ENCODE results near the gene CTNNA1.
"Not testable (repeated sequence)": the region's sequence is repeated elsewhere in the genome, so short reads cannot be mapped to it uniquely, and the experiment has no call there.

CTNNA1 gene

DNA sequence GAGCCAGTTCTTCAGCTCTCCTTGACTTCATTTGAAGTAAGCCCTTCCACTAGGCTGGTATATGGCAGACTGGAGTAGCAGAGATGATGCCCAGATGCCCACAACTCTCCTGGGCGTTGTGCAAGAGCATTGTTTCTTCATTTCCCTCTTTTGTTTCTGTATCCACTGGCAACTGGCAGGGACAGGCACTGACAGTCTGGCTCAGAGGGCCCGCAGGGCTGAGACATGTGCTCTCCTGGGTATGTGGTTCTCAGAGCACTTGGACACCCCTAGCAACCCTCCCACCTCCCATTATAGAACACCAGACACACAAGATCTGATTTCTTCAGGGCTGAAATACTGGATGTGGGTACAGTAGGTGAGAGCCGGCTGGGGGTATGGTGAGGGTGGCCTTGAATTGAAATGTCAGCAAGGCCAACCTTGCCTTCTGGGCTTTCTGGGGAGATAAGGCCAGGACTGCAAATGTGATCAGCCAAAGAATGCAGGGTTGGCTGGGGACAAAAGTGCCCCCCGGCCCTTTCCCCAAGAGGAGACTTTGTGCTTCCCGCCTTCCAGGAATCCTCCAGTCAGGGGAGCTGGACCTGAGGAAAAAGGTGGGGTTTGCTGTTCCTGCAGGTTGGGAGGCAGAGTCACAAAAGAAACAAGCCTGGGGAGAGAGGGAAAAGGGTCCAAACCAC is 28.6 kb upstream of the CTNNA1 start:
- no peak for DNase-seq (ENCODE audit: low read depth)

DNA sequence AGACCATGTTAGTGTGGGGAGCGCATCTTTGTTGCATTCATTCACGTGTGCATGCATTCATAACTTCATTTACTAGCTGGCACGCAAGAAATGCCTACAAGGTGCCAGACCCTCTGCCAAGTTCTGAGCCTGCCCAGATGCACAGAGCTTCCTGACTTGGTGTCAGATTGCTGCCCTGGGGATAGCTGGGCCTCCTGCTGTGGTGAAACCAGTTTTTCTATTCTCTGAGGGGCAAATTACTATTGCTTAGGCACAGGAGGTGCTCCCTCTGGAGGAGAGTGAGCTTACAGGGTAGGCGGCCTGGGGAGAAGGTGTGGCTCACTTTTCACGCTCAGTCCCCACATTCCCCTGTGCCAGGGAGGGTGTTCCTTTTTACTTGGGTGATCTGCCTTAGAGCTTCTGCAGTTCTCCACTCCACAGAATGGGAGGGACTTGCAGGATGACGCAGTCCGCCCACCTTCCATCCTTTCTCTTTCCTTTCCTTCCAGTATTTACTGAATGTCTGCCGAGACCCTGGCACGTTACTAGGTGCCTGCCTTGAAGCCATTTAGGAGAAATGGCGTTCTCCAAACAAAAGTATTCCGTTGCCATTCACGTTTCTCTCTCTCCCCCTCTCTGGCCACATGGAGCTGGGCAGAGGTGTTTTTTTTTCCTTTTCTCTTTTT is 27.9 kb upstream of the CTNNA1 start:
- DNase-seq (ENCODE audit: low read depth): no peak

DNA sequence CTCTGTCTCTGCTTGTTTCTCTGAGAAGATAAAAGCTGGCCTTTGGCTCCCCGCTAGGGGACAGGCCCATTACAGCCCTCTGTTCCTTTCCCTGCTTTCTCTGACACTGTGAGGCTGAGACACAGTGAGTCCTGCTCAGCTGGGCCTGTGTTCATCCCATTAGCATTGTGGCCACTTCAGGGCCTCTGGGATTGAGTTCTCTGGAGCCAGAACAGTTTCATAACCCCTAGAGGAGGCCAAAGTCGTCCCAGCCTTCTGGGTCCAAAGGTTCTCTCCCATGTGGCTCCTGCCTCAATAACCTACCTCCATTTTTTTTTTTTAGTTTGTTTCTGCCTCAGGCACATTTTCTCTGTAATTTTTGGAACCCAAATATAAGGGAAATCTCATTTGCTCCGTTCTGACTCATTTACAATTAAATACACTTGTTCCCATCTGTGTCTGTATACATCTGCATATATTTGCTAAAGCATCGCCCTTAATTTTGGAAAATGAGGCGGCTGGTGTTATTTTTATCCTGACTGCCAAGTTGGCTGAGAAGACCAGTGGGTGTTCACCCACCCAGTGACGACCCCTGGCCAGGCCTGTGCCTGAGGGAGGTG is 27.3 kb upstream of the CTNNA1 start:
- no peak for DNase-seq (ENCODE audit: low read depth)

DNA sequence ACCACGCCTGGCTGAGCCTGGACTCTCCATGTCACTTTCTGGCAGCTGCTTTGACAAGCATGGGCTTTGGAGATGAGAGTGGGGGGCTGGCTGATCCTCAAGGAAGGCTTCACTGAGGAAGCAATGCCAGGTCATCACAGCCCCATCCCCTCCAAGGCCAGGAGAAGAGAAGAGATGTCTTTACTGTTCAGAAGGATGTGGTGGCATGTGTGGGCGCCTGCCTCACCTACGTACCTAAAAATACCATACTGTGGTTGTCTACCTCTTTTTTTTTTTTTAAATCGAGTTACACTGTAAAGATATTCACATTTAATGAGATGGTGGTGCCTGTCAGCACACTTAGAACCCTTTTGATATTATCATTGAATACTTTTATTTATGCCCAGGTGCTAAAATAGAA is 26.4 kb upstream of the CTNNA1 start:
- DNase-seq (ENCODE audit: low read depth): no peak

DNA sequence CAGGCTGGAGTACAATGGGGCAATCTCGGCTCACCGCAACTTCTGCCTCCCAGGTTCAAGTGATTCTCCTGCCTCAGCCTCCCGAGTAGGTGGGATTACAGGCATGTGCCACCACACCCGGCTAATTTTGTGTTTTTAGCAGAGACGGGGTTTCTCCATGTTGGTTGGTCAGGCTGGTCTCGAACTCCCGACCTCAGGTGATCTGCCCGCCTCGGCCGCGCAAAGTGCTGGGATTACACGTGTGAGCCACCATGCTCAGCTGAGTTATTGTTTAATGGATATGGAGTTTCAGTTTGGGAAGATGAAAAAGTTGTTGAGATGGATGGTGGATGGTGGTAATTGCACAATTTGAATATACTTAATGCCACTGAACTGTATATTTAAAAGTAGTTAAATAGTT is 22.7 kb upstream of the CTNNA1 start:
- DNase-seq (ENCODE audit: low read depth): not testable (repeated sequence)

DNA sequence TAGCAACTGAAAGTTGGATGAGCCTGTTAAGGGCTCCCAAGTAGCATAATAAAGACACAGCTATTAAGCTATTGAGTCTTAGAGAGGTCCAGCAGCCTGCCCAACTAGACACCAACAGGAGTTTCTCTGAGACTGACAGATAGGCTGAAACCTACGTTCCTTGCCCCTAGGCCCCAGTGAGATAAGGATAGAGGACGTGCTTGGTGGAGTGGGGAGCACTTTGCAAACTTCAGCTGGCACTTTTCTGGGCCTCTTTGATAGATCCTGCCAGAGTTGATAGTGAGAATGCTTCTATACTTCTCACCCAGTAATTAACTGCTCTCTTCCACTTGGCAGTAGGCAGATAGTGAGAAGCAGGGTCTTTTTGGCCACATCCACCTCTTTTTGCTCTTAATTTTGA is 20.8 kb upstream of the CTNNA1 start:
- DNase-seq (ENCODE audit: low read depth): no peak

DNA sequence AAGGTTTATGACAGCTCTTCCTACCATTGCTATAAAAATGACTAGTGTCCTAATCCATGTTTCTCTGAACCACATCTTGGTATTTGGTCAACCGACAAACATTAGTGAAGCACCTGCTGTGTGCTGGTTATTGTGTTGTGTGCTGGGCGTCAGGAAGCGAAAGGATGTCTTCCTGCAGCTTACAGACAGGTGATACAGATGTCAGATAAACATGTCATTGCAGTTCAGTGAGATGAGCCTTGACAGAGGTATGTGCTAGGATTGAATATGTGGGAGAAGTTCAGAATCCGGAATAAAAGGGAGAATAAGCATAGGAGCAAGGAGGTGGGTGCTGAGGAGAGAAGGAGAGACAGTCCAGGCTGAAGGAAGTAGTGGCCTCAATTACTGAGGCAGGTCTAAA is 20.3 kb upstream of the CTNNA1 start:
- no peak for DNase-seq (ENCODE audit: low read depth)

DNA sequence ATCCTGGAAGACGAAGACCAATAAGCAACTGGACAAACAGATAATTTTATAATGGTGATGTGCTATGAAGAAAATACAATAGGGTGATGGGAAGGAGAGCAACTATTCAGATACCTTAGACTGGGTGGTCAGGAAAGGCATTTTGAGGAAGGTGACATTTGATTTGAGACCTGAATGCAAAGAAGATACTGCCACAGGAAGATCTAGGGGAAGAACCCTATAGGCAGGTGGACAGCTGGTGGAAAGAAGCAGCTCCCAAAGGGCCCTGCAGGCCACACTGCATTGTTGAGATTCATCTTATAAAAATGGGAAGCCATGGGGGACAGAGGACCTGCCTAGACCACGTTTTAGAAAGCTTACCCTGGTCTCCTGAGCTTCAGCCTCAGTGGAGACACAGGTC is 19.7 kb upstream of the CTNNA1 start:
- DNase-seq (ENCODE audit: low read depth): no peak

DNA sequence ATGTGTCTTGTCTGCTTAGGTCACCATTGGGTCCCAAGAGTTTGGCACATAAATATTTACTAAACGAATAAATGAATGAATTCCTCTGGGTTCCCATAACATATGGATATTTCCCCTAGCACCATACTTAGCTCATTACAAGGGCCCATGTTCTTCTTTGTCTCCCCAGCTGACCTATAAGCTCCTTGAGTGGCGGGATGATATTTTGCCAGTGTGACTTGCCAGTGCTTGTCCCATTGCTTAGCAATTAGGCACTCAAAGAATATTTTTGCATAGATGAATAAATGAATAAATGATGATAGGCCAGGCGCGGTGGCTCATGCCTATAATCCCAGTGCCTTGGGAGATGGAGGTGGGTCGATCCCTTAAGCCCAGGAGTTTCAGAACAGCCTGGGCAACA is 16.9 kb upstream of the CTNNA1 start:
- no peak for DNase-seq (ENCODE audit: low read depth)

DNA sequence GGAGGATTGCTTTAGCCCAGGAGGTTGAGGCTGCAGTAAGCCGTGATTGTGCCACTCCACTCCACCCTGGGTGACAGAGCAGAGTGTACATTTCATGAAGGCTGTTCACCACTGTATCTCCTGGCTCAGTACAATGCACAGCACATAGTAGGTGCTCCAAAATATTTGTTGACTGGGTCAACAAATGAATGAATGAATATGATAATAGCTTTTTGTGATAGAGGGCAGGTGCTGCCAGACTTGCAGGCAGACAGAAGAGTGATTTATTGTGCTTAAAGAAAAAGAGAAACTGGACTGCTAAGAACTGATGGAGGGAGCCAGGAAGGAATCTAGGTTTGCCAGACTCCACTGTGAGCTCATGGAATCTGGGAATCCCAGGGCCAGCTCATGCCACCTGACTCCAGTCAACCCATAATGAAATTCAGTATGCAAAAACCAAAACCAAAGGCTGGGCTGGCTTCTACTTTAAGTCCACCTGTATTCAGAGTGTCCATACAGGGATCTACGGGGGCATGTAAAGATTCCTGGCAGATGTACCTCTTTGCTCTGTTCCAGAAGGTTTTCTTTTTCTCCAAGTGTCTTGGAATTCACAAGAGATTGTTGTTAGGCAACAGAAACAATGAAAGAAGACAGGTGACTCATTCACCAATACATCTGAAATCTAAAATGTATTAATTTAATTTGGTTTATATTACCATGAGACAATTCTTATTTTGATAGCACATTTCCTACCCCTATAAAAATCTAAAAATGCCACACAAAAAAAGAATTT is 15.5 kb upstream of the CTNNA1 start:
- no peak for DNase-seq (ENCODE audit: low read depth)

DNA sequence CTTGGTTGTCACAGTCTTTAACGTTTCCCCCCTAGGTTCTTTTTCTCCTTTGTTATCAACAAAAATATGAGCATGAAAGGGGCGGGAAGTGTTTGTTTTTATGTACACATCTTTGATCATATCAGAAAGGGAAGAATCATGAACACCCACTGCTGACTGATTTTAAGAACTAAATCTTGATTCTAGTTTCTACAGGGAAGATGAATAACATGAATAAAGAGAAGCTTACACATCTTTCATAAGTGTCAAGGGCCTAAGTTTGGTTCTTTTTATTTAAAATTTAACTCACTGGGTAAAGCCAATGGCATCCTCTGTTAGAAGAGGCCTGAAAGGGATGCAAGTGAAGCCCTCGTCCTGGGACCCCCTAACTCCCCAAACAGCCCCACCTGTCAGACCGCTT is 14.8 kb upstream of the CTNNA1 start:
- DNase-seq (ENCODE audit: low read depth): no peak

DNA sequence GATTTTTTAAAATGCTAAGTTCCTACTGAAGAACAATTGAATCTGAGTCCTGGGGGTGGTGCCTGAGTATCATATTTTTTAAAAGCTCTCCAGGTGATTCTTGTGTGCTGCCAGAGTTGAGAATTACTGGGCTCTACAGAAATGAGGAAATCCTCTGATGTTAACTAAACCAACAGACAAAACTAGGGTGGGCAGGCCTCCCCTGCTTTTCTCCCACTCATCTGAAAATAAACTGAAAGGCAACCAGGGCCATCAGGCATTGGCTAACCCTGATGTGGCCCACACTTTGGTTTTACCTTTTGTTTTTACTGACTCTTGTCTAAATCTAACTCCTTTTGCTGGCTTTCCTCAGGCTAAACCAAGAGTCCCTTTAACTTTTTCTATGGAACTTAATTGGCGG is 13.3 kb upstream of the CTNNA1 start:
- DNase-seq (ENCODE audit: low read depth): no peak

DNA sequence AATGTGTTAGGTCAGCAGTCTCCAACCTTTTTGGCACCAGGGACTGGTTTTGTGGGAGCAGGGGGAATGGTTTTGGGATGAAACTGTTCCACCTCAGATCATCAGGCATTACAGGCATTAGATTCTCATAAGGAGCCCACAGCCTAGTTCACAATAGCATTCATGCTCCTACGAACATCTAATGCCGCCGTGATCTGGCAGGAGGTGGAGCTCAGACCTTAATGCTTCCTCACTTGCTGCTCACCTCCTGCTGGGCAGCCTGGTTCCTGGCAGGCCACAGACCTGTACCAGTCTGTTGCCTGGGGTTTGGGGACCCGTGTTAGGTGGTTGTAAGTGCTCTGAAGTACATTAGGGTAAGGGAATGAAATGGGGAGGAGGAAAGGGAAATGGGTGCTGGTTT is 9.7 kb upstream of the CTNNA1 start:
- DNase-seq (ENCODE audit: low read depth): no peak

DNA sequence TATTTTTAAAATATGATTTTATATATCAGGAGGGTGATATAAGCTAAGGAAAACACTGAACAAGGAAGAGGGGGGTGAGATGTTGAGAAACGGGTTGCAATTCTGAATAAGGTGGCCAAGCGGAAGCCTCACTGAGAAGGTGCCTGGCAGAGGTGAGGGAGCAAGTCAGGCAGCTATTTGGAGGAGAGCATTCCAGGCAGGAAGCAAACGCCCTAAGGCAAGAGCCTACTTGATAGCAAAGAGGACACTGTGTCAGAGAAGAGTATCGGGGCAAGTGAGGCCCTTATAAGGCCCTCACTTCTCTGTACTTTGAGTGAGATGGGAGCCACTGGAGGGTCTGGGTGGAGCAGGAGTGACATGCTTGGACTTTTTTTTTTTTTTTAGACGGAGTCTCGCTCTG is 8.0 kb upstream of the CTNNA1 start:
- DNase-seq (ENCODE audit: low read depth): no peak

DNA sequence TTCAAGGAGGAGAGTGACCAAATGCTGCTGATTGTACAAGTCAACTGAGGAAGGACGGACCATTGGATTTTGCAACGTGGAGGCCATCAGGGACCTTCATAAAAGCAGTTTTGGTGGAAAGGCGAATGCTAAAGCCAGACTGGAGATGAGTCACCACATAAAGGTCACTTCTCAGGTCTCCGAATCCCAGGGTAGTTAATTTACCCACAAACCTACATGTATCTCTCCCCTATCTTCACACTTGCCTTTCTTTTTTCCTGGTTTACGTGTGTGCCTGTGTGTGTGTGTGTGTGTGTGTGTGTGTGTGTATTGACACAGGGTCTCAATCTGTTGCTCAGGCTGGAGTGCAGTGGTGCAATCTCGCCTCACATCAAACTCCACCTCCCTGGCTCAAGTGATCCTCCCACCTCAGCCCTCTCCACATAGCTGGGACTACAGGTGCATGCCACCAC is 4.6 kb upstream of the CTNNA1 start:
- no peak for DNase-seq (ENCODE audit: low read depth)

DNA sequence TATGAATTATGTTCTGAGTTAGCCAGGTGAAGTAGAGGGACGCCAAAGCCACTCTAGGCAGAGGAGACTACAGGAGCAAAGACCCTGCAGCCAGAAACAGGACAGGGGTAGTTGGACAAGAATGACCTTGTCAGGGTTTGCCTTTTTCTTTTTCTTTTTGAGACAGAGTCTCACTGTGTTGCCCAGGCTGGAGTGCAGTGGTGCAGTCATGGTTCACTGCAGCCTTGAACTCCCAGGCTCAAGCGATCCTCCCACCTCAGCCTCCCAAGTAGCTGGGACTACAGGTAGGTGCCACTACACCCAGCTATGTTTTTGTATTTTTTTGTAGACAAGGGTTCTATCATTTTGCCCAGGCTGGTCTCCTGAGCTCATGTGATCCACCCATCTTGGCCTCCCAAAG is 1.9 kb upstream of the CTNNA1 start:
- not testable (repeated sequence) for DNase-seq (ENCODE audit: low read depth)

DNA sequence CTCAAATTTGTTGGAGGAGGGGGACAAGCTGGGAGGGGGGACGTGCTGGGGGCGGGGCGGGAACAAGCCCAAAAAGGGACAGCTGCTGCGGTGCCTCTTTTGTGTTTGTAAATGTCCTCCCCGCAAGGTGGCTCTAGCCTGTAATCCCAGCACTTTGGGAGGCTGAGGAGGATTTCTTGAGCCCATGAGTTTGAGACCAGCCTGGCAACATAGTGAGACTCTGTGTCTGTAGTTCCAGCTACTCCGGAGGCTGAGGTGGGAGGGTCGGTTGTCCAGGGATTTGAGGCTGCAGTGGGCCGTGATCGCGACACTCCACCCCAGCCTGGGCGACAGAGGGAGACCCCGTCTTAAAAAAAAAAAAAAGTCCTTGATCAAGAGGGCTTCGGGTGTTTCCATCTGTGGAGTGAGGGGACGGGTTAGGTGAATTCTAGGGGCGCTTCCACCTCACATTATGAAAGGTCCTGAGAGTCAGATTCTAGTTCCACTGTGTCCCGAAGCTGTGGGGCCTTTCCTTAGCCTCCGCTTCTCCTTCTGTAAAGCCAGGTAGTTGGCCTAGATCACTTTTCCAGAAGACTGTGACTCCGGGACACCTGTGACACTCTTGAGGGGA is 779 bp upstream of the CTNNA1 start:
- no peak for DNase-seq (ENCODE audit: low read depth)

DNA sequence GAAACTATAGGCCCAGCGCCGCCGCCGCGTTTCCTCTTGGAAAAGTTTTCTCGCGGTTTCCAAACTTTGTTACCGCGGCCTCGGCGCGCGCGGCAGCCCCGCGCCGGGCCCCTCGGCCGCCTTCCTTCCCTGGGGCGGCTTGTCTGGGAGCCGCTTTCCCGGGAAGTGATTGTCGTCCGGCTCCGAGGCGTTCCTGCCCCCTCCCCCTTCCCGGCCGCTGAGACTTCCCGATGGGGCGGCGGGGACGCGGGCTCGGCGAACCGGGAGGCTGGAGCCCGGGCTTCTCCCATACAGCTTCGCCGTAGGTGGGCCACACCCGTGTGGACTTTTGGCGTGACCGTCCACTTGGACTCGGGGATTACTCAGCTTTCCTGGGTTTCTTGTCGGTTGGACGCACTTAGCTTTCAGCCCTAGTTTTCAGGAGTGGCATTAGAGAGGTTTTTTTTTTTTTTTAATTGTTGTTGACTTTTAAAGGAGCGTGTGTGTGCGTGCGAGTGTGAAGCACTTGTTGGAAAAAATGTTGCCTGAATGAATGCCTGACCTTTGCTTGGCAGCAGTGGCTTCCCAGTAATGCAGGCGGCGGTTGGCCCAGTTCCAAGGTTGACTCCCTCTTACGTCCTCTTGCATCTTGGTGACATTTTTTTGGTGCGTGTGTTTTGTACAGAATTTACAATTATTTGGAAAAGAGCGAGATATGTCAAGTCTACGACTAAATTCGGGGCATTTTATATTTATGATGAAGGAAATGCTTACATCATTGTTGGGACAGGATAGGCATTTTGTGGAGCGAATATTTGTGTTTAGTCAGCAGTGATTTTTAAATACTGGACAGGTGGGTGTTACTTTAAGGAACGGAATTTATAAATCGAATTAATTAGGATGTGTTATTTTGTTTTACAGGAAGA is 821 bp downstream of the CTNNA1 start:
- peak; percentile 16 for DNase-seq (ENCODE audit: low read depth)

DNA sequence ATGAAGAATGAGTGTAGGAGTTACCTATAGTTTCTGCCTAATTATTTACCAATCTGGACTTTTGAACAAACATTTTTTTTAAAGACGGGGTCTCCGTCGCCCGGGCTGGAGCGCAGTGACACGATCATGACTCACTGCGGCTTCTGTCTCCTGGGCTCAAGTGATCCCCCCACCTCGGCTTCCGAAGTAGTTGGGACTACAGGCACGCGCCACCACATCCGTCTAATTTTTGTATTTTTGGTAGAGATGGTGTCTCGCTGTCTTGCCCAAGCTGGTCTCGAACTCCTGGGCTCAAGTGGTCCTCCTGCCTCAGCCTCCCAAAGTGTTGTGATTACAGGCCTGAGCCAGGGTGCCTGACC is 1.5 kb downstream of the CTNNA1 start:
- no peak for DNase-seq (ENCODE audit: low read depth)

DNA sequence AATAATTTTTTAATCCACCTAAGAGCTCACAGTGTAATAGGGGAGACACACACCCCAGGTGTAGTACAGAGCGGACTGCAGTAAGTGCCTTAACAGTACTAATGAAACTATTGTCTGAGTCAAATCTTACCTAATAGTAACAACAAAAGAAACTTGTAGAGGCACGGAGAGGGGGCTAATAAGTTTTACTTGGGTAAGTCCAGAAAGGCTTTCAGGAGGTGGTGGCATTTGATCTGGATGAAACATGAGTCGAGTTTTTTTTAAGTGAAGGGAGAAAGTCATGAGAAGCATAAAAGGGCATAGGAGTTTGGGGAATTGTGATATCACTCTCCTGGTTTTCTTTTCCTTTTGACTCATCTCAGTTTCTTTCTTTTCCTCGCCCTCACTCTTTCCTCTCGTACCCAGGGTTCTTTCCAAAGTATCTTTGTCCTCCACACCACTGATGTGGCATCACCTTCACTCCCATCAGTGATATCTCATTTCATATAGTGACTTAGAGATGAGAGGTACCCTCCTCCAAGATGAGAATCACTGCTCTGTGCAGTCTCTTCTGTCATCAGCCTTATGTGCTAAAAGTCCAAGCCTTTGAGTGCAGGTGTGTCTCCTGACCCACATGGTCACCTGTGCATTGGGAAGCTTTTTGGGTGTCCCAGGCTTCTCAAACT is 2.0 kb downstream of the CTNNA1 start:
- no peak for DNase-seq (ENCODE audit: low read depth)
